Esophagus mucosa (tissue), 1 donor: ENCODE results near the gene RNASET2. TPM values are rescaled to one million over a fixed set of nuclear protein-coding genes. Genes with fewer than 3 reads are reported as not detected.
A peak's percentile ranks its signal among the peaks of the same experiment; 100 is the strongest.
"Not testable (repeated sequence)": the region's sequence is repeated elsewhere in the genome, so short reads cannot be mapped to it uniquely, and the experiment has no call there.

Experiments used
- ATAC-seq: fragments of 200-7000 bp; cut with Tn5 transposase; one replicate; pipeline ENCODE4 v1.9.1; 2020
- total RNA-seq: library from RNA; stranded (reverse); gene quantifications from one replicate; pipeline ENCODE4 v1.2.4, GENCODE V29; 2023
- donor health status: DM: yes; HTN: yes; CAD: no.

RNASET2 gene
- total RNA-seq, 1 donor from 2014 or later: 23.6 TPM

DNA sequence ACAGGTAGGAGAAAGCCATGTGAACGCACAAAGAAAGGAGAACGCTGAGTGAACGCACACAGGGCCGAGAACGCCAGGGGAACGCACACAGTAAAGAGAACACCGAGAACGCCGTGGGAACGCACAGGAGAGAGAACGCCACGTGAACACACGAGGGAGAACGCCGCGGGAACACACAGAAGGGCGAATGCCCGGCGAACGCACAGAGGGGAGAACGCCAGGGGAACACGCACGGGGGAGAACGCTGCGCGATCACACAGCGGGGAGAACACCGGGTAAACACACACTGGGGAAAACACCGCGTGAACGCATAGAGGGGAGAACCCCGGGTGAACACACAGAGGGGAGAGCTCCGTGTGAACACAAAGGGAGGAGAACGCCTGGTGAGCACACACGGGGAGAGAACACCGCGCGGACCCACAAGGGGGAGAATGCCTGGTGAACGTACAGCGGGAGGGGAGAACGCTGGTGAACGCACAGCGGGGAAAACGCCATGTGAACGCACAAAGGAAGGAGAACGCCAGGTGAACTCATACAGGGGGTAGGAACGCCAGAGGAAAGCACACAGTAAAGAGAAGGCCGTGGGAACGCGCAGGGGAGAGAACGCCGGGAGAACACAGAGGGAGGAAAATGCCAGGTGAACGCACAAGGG lies 55.3 kb downstream of the RNASET2 start:
- ATAC-seq: no peak

- ATAC-seq: no peak
Observed at GRCh38 chr6:166900130-166900708, 56.1 kb downstream of the RNASET2 start.

DNA sequence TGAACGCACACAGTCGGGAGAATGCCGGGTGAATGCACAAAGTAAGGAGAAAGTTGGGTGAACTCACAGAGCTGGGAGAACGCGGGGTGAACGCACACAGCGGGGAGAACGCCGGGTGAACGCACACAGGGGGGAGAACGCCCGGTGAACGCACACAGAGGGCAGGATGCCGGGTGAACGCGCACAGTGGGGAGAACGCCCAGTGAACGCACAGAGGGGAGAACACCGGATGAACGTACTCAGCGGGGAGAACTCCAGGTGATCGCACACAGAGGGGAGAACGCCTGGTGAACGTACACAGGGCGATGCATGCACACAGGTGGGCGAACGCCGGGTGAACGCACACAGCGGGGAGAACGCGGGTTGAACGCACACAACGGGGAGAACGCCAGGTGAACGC lies 57.4 kb downstream of the RNASET2 start:
- peak; percentile 26 for ATAC-seq

DNA sequence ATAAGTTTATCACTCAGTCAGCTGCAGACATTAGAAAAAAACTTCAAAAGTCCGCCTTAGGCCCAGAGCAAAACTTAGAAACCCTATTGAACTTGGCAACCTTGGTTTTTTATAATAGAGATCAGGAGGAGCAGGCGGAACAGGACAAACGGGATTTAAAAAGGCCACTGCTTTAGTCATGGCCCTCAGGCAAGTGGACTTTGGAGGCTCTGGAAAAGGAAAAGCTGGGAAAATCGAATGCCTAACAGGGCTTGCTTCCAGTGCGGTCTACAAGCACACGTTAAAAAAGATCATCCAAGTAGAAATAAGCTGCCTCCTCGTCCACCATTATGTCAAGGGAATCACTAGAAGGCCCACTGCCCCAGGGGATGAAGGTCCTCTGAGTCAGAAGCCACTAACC lies 61.7 kb downstream of the RNASET2 start:
- not testable (repeated sequence) for ATAC-seq

- ATAC-seq: not testable (repeated sequence)
Observed at GRCh38 chr6:166892472-166892871, 63.9 kb downstream of the RNASET2 start.

DNA sequence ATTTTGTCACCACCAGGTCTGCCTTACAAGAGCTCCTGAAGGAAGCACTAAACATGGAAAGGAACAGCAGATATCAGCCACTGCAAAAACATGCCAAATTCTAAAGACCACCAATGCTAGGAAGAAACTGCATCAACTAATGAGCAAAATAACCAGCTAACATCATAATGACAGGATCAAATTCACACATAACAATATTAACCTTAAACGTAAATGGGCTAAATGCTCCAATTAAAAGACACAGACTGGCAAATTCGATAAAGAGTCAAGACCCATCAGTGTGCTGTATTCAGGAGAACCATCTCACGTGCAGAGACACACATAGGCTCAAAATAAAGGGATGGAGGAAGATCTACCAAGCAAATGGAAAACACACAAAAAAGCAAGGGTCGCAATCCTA lies 69.6 kb downstream of the RNASET2 start:
- ATAC-seq: not testable (repeated sequence)

DNA sequence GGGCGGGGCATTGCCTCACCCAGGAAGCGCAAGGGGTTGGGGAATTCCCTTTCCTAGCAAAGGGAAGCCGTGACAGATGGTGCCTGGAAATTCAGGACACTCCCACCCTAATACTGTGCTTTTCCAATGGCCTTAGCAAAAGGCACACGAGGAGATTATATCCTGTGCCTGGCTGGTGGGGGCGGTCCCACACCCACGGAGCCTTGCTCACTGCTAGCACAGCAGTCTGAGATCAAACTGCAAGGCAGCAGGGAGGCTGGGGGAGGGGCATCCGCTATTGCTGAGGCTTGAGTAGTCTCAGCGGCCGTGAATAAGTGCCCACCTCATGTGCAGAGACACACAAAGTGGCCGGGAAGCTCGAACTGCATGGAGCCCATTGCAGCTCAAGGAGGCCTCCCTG lies 71.4 kb downstream of the RNASET2 start:
- ATAC-seq: not testable (repeated sequence)

- ATAC-seq: no peak
Observed at GRCh38 chr6:166879594-166879993, 76.8 kb downstream of the RNASET2 start.

Other genes starting within 250 kb of the RNASET2 start
- gene CEP43, start 42.8 kb upstream of the RNASET2 start, total RNA-seq: 10.8 TPM
- gene CCR6, start 166.5 kb upstream of the RNASET2 start, total RNA-seq: not detected
- not detected for gene GPR31, start 201.4 kb upstream of the RNASET2 start, total RNA-seq